DMS79 (cell line): ENCODE data around the gene PRSS2.

ENCODE experiments used
- DNase-seq: peaks from one replicate; lab custom pipeline; 2025; lab: John Stamatoyannopoulos, UW

Gene PRSS2

GRCh38 chr7:142801601-142802295 lies 31.0 kb downstream of the PRSS2 start:
- DNase-seq = no peak

DNA sequence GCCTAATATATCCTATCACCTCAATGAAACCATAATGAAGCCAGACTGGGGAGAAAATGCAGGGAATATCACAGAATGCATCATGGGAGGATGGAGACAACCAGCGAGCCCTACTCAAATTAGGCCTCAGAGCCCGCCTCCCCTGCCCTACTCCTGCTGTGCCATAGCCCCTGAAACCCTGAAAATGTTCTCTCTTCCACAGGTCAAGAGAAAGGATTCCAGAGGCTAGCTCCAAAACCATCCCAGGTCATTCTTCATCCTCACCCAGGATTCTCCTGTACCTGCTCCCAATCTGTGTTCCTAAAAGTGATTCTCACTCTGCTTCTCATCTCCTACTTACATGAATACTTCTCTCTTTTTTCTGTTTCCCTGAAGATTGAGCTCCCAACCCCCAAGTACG lies 31.5 kb downstream of the PRSS2 start:
- DNase-seq = no peak

GRCh38 chr7:142803901-142804300 lies 33.1 kb downstream of the PRSS2 start:
- DNase-seq = no peak

DNA sequence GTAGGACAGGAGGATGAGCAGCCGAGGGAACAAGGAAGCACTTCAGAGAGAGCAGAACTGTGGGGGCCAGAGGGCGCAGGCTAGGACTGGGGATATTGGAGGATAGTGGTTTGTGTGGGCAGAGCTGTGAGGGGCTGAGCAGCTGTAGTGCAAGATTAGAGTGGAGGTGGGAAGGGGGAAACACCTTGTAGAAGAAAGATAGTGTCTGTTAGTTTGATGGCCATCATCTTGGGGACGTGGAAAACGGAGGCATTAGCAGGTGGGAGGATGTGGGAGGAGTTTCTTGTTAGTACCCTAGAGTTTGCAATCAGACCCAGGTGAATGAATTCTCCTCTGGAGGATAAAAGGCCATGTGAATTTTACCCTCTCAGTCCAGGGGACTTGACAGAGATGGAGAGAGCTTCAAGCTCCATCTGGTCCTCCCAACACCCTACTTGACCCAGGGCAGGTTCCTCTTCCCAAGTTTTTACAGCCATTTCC lies 34.0 kb downstream of the PRSS2 start:
- no peak for DNase-seq

DNA sequence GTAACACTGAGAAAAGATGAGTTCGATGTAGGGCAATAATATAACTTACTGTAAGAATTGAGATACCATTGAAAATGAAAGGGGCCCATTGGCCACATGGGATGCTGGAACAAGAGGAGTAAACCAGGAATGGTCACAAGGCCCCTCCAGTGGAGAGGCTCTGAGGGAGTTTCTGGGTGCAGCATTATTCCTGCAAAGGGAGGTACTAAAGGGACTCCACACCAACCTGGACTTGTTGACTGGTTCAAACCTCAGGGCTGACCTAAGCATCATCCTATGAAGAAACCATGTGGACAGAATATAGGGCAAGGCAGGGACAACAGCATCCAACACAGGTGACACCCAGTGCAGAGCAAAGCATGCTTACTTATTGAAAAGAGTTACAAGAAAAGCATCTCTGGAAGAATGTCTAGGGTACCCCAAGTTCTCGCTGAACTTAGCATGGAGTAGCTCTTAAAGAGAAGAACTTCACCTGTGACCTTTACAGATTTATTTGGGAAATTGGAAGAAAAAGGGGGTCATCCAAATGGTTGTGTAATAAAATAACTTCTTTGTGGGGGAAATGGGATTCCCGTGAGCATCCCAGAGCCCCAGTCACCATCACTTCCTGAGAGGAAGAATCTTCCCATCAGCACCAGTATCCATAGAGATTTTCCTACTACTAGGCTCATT lies 34.7 kb downstream of the PRSS2 start:
- no peak for DNase-seq

- no peak for DNase-seq
These were observed 35.2 kb downstream of the PRSS2 start for GRCh38 chr7:142806022-142806356.

DNA sequence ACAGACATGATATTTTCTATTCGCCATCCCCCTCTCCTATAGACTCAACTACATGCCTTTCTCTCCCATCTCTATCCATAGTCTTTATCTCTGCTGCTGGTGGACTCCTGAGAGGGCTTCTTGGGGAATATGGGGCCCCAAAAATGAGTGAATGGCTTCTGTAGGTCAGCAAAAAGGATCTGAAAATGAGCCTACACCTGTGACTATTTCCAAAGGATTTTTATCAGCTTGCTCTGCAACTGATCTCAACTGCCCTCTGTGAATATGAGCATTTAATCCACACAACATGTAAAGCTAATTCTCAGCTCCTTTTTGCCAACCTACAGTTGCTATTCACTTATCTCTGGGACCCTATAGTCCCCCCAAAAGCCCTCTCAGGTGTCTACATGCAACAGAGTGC lies 36.2 kb downstream of the PRSS2 start:
- no peak for DNase-seq

GRCh38 chr7:142807855-142808460 lies 37.2 kb downstream of the PRSS2 start:
- DNase-seq = no peak

DNA sequence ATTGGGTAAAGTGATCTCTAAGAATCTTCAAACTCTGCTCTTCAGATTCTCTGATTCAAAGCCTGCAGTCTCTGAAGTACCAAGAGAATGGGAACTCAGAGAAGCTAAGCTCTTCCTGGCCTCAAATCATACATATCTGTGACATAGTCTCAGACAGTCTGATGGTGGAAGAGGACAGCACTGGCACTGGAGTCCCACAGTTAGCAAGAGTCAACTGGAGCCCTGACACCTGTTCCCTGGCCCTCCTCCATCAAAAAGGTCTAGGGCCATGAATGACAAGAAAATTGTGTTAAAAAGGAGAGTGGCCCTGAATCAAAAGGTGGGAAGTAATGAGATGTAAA lies 37.7 kb downstream of the PRSS2 start:
- no peak for DNase-seq

- DNase-seq = no peak
These were observed 38.2 kb downstream of the PRSS2 start for GRCh38 chr7:142808802-142809583.

GRCh38 chr7:142809671-142810070 lies 38.9 kb downstream of the PRSS2 start:
- no peak for DNase-seq

DNA sequence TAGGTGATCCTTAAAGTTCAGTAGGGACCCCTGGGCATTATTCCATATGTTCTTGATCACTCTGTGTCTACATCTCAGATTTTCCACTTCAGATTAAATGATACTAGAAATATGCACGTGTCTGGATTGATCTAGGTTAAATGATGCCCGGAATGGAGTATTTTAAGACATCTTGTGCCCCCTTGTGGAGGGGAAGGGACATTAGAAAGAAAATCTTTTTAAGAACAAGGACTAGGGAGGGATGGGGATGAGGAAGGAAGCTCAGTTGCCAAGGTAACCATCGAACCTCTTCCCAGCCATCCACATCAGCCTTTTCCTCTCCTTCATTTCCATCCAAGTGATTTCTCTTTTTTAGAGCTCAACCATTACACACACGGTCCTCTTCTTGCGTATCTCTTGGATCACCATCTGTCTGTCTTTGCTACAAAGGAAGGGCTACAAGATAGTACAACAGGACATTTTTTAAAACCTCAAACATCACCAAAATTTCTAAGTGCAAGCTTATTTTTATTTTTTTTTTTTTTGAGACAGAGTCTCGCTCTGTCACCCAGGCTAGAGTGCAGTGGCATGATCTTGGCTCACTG lies 40.5 kb downstream of the PRSS2 start:
- no peak for DNase-seq

DNA sequence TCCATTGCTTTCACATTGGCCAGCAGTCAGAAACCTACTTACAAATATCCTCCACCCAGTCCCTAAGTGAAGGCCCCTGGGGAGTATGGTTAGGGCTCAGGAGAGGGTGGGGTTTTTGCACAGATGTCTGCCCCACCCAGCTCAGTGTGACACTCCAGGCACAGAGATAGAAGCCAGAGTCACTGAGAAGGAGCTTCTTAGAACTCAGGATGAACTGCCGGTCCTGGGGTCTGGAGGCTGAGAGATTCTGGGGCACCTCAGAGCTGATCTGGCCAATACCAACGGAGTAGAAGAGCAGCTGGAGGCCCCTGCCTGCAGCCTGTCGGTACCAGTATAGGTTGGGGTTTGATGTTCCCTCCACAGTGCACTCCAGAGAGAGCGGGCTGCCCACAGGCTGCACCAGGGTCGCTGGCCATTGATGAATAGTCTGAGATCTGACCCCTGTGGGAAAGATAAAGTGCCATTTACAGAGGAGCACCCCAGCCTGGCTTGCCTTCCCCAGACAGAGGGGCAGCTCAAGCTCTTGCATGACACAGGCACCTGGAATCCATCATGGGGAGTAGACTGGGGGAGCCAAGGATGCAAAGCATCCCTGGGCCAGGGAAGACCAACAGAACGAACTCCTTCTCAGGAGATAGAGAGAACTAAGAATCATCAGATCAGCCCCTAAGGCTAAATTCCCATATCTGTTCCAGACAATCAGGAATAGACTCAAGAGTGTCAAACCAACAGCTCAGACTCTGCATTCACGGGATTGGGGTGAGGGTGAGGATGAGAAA lies 41.9 kb downstream of the PRSS2 start:
- no peak for DNase-seq

DNA sequence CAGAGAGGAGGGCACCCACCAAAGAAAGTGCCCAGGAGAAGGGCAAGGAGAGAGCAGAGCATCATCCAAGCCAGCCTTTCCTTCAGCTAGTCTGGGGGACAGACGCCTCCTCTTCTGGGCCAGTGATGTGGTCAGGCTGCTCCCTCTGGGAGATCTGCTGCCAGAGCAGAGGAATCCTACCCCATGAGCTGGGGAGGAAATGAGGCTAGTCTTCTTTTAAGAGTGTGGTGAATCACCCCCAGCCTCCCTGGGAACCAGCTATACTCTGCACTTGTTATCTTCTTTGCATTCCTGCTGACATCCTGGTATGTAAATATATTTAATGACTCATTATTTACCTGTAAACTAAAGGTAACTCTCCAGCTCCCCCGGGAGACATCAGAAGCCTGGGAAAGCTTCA lies 42.5 kb downstream of the PRSS2 start:
- no peak for DNase-seq

DNA sequence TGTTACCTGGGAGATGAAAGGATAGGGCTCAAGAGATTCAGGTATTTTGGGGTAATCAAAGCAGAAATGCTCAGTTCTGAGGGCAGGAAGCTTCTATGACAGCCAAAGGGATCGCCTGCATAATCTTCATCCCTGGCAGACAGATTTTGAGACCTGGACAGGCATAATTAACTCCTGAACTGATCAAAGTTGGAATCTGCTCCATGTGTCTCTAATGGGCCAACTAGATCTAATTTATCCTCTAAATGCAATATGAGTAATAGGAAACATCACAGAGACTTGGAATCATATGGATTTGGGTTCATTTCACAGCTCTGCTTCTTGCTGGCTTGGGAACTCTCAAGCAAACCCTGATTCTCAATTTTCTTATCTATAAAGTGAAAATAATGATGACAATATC lies 42.9 kb downstream of the PRSS2 start:
- no peak for DNase-seq

- no peak for DNase-seq
These were observed 43.7 kb downstream of the PRSS2 start for GRCh38 chr7:142814451-142814850.

DNA sequence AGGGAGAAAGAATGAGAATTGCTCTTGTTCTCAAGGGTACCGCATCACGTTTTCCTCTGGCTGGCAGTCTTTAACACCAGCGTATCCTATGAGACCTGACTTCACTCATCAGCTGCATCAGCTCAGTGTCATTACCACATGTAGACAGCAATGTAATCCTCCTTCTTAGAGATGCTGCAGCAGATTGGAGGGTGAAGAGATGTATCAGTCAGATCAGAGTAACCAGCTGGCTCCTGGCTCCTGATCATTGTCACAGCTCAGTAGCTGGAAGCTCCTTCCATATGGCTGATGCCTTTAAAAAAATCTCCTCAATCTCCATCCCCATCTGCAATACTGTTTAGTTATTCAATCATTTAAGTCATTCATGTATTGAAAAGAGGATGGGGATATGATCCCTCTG lies 44.4 kb downstream of the PRSS2 start:
- no peak for DNase-seq

- no peak for DNase-seq
These were observed 46.7 kb downstream of the PRSS2 start for GRCh38 chr7:142817506-142817905.

DNA sequence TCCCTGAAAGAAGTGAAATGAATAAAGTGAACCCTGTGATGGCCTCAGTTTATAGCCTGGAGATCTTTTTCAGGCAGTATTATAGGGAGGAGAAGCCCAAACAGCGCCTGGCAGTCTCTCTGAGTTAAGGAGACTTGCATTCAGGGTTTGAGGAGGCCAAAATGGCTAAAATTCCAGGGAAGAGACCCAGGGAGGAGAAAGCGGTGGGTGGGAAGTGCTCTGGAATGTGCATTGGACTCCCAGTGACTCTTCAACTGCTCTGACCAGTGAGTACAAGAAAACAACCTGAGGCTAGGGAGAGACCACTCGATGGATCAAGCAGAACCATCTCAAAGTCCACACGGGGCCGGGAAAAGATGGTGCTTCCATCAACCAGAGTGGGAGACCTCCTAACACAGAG lies 48.8 kb downstream of the PRSS2 start:
- no peak for DNase-seq

DNA sequence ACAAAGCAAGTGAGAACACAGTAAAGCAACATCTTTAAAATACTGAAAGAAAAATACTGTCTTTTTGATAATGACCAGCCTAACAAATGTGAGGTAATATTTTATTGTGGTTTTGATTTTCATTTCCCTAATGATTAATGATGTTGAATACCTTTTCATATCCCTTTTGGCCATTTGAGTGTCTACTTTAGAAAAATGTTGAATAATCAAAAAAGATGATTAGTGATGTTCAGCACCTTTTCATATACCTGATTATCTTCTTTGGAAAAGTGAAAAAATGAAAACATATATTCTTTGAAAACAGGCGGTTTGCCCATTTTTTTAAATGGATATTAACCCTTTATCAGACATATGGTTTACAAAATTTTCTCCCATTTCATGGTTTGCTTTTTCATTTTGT lies 51.9 kb downstream of the PRSS2 start:
- no peak for DNase-seq
